HG03039 (cell line): ENCODE measurements around the gene EMP2.
"Not testable (repeated sequence)": the region's sequence is repeated elsewhere in the genome, so short reads cannot be mapped to it uniquely, and the experiment has no call there.

Source experiments
- ATAC-seq: cut with Tn5 transposase; IDR thresholded peaks from one replicate; pipeline ENCODE4 v1.9.1; 2021; ENCODE audit warnings: mild to moderate bottlenecking, moderate library complexity; ENCODE audit not compliant: unreplicated experiment

EMP2 gene

DNA sequence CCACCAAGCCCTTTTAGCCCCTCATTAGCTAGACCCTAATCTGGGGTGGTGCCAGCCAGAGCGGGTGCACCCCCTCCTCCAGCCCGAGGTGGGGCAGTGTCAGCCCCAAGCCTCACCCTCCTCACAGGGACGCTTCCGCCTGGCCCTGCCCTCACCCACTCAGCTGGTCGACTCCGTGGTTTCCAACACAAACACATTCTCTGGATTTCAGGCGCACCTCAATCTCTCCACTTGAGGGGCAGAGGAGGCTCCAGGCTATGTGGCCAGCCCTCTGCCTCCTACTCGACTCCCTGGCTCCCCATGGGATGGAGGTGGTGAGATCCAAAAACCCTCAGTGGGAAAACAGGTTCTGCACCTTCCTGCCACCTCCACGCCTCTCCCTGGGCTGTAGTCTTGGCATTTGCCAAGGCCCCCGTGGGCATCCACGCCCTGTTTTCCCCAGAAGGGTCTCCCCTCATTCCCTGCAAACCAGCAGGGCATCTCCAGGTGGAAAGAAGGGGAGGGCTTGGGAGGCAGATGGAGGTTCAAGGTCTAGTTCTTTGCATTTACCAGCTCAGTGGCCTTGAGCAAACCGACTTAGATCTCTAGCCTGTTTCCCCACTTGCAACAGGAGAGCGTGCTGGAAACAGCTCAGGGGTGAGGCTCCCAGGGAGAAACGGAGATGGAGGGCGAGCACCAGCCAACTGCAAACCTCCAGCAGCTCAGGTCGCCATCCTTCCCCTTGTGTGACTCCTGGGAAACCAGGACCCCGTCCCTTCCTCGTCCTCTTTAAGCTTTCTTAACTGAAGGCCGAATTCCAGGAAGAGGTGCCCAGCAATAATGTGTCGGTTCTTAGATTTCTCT is 1.7 kb downstream of the EMP2 start:
- ATAC-seq = no peak

DNA sequence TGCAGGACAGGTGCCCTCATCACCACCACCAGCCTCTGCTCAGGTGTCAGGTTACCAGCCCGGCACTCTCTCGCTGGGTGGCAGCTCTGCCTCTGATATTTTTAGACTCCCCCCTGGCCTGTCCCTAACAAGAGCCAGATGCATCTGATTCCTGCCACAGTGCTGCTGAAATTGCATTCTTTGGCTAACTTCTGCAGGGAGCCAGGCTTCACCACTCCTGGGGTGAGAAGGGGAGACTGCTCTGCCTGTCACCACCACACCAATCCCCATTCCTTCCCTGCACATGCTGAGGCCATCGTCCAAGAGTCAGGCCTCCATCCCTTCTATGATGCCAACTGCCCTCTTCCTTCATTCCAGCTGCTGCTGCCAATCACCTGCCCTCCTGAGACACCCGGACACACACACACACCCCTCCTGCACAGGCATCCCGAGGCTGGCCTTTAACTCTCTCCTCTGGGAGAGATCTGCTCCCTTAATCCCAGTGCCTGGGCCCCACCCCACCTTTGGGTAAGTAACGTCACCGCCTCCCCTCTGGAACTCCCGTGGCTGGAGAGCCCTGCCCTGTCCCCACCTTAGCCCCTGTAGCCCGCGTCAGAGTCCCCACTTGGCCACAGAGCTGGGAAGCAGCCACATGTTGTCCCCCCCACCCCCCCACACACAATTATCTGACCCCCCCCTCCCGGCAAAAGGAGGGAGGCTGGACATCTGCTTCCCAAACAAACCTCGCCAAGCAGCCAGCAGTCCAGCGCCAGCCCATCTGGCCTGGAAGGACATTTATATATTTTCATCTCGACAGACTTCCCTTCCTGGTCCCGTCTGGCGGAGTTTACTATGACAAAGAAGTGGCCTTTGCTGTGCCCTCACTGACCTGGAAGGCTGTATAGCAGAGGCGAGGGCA is 2.8 kb downstream of the EMP2 start:
- no peak for ATAC-seq

DNA sequence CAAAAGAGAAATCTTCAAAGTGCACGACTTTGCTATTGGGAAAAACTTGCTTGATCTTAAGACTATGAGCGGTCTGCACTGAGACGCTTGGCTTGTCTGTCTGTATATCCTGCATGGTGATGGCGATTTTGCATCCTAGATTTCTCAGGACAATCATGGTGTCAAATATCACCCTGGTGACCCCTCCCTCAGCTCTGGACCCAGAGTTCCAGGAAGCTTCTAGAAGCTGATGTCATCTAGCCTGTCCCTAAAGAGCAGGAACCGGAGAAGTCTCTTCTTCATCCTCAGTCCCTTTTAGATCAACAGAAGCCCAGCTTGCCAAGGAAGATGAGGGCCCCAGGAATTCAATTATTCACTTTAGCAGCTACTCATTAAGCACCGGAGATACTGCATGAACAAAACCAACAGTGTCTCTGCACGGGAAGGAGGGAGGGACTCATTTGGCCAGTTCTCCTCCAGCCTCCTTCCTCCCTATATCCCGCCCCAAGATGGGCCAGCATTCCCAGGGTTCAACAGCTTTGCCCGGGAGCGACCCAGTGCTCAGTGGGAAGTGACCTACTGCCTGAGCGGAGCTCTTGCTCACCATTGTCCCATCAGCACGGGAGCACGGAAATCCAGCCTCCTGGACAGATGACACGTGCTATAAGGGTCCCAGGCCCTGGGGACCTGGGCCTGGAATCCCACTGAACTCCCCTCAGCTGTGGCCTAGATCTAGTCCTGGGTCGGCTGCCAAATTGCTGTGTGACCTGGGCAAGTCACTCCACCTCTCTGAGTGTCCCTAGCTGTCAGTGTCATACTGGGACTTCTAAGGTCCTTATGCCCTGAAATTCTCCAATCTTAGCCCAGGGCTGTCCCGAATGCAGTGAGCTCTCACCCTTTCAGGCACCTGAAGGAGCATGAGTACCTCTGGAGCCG is 3.8 kb downstream of the EMP2 start:
- no peak for ATAC-seq

DNA sequence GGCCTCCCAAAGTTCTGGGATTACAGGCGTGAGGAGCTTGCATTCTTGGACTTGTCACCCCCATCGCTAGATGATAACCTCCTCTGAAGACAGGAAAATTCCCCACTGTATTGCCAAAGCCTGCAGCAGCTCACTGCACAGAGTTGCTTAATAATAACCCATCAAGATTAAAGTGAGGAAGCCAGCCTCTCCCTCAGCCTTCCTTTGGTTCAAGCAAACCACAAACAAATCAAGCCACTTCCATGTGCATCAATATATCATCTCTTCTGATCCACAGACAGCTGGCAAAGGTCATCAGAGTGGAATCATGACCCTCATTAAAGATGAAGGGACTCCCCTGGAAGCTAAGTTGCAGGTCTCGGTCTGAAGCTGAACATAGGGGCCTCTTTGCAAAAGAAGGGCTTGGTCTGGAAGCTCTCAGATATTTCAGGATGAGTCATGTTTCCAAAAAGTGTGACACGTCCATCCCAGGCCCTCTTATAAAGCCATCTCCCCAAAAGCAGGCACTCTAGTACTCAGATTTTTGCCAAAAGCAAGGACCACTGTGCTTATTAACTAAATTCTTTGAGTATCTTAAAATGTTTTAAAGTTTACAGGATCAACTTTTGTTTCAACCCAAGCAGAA is 4.8 kb downstream of the EMP2 start:
- ATAC-seq = no peak

DNA sequence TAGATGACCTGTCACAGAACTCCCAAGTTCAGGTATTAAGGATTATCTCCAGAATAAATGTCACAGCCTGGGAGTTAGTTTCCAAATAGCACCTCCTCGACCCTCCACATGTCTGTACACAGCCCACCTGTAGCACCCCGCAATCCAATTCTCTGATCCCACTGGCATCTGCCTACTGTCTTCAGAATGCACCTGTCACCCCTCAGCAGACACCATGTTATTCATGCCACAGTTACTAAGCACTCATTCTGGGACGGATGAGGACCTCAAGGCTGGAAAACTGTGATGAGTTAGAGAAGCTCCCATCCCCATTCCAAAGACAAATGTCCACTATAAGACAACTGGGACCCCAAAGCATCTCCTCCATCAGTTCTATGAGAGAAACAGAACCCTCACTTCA is 7.8 kb downstream of the EMP2 start:
- no peak for ATAC-seq

DNA sequence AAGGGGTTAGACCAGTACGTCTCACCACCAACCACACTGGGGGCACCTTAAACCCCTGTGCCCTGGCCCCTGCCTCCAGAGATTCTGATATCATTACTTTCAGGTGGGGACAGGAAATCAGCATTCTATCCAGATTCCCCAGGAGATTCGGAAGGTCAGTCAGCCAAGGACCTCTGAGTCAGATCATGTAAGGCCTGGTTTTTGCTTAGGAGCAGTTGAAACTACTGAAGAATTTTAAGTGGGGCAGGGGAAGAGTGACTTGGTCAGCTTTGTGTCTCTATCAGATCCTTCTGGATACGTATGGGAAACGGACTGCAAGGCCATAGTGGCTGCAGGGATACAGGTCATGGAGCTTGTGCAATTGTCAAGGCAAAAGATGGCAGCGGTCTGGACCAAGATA is 9.0 kb downstream of the EMP2 start:
- no peak for ATAC-seq

DNA sequence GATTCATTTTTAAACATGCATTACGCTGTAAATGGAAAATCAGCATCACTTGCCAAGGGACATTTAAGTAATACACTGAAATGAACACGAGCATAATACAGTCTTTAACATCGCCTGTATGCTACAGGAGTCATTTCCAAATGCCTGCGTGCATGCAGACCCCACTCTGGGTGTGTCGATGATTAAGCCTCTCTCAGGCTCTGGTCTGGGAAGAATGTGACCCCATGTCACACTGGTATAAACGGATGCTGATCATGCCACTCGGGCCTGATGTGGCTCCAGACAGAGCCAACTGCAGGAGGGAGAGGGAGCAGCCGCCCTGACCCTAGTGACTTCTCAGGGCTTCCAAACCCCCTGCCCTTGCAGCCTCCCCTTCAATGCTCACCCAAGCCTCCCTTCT is 10.8 kb downstream of the EMP2 start:
- no peak for ATAC-seq

DNA sequence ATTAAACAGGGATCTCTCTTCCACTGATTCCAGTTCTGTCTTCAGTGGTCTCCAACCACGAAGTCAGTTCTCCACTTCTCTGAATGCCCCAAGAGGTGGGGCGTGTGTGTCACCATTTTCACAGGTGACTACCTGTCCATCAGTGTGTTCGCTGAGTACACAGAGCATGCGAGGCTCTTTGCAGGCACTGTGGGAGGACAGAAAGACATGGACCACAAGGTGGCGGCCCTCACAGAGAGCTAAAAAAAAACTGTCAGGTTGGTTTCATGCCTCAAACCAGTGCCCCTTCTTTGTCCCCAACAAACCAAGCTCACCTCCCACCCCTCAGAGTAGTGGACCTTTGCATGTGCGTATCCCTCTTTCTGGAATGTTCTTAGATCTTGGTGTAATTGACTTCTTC is 13.8 kb downstream of the EMP2 start:
- ATAC-seq = no peak

DNA sequence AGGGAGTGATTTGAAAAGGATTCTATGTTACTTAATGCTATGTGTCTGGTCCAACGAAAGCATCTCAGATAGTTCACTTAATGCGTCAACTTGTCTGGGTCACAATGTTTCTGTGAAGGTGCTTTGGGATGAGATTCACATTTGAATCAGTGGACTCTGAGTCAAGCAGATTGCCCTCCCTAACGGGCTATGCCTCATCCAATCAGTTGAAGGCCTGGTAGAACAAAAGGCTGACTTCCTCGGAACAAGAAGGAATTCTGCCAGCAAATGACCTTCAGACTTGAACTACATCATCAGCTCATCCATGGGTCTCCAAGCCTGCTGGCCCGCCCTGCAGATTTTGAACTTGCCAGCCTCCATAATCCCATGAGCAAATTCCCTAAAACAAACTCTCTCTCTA is 15.2 kb downstream of the EMP2 start:
- no peak for ATAC-seq

DNA sequence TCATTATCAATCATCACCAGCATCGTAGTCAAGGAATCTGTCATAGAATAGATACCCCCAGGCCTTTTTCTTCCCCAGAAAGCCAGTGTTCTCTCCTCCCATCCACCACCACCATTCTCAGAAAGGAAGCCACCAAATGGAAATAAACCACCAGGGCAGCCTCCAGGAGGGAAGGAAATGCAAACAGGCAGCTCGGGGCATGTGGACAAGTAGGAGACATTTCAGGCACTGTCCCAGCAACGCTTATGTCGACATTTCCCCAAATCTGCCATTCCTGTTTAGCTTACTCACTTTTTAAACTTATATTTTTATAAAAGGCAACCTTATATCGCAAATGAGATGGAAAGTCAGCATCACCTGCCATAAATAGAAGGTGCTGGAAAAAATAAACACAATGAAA is 15.8 kb downstream of the EMP2 start:
- no peak for ATAC-seq

DNA sequence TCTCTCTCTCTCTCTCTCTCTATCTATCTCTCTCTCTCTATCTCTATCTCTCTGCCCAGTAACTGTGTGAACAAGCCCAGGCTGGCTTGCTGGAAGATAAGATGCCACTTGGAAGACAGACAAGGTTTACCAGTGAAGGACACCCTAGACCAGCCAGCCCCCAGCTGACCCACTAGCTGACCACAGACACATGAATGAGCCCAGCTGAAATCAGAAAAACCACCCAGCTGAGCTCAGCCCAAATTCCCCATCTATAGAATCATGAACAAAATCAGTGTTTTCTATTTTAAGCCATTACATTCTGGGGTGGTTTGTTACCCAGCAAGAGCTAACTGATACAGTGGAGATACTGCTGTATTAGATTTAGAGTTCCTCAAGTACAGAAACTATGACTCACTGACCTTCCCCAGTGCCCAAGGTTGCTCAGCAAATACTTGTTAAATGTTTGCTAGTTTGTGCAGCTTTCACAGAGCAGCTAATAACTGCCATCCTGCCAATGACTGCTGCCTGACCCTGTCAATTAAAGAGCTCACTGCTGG is 18.0 kb downstream of the EMP2 start:
- no peak for ATAC-seq

DNA sequence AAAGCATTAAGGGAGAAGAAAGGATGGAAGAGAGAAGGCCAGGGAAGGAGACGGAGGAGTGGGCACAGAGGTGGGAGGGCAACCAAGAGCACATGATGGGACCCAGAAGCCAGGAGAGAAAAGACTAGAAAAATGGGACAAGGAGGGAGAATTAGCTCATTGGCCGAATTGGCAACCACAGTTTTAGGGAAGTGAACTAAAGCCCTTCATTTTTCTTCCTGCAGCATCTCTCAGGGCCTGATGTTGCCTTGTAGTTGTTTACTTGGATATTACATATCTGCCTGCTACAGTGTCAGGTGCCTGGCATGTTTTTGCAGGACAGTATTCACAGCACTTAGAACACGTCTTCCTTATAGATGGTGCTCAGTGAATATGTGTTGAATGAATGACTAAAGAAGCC is 19.0 kb downstream of the EMP2 start:
- ATAC-seq = no peak

DNA sequence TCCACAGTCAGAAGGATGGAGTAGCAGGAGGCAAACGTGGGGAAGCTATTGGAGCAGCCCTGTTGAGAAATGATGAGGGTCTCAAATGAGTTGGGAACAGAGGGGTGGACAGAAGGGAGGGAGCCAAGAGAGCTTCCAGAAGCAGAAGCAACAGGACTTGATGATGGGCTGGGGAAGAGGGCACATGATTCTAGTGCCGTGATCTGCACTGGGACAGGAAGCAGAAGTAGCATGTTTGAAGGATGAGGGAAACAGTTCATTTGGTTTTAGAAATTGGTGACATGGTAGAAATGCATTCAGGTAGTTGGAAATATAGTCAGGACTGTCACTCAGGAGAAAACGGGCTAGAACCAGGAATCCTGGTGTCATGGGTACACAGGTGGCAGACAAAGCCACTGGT is 19.4 kb downstream of the EMP2 start:
- no peak for ATAC-seq

DNA sequence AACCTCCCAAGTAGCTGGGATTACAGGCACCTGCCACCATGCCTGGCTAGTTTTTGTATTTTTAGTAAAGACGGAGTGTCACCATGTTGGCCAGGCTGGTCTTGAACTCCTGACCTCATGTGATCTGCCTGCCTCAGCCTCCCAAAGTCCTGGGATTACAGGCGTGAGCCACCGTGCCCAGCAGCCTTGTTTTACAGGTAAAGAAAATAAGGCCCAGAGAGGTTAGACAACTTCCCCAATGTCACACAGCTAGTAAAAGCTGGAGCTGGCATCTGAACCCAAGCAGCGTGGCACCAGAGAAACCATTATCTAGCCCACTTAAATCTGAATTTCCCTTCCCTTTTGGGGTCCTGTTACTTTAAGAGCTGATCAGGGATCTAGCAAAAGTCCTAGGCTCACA is 20.6 kb downstream of the EMP2 start:
- ATAC-seq = not testable (repeated sequence)

DNA sequence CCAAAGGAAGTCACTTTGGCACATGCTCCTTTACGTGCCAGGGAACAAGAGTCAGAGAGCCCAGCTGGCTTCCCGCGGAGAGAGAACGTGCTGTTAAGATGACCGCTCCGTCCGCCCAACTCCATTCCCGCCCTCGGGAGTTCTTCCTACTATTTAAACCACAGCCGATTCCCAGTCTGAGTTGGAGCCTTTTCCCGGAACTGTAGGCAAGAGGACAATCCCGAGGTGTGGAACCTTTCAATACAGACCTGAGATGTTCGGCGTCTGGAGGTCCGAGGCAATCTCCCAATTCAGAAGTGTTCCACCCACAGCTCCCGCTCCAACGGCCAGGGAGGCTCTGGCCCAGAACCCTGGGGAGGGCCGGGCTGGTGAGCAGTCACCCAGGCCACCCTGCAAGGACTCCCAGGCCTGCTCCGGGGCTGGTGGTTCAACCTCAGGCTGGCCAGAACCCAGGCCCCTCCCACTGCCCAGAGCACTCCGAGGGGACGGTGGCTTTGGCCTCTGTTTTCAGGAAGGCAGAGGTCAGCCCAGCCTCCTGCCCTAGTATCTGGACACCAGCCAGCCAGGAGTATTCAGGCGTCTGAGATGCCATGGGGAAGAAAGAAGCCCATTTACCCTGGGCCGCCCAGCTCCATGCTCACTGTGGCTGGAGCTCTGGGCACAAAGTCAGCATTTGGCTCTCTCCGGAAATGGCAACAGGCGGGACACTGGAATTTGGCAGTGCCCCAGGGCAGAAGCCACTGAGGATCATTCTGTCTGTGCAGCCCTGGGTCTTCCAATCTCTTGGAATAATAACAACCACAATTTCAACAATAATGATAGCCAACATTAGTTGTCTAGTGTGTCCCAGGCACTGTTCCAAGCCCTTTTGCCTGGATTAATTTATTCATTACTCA is 21.4 kb downstream of the EMP2 start:
- no peak for ATAC-seq

DNA sequence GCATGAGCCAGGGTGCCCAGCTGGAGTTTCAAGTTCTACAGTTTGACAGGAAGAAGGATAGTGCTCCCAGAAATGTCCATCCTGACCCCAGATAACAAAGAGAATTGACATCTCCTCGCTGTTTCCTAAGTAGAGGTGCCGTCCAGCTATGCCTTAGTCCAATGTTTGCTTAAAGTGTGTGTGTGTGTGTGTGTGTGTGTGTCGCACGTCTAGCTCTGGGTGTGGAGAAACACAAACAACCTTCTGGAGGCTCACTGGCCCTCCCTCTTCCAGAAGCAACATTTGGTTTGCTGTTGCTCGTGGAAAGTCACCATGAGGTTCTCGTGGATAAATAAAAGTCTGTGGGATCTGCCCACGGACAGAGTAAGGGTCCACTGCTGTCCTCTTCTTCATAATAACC is 22.1 kb downstream of the EMP2 start:
- ATAC-seq = no peak

DNA sequence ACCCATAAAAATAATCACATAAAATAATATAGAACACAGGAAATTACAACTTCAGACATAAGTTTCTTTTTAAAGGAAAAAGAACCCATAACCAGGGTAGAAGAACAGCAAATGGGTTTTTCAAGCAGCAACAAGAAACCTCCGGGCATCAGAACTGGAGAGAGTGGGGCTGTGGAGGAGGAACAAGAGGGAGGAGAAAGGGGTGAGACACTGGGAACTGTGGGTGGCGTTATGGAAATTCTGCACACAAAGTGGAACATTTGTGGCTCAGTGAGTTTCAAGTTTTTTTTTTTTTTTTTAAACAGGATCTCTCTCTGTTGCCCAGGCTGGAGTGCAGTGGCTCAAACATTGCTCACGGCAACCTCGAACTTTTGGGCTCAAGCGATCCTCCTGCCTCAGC is 22.6 kb downstream of the EMP2 start:
- no peak for ATAC-seq

DNA sequence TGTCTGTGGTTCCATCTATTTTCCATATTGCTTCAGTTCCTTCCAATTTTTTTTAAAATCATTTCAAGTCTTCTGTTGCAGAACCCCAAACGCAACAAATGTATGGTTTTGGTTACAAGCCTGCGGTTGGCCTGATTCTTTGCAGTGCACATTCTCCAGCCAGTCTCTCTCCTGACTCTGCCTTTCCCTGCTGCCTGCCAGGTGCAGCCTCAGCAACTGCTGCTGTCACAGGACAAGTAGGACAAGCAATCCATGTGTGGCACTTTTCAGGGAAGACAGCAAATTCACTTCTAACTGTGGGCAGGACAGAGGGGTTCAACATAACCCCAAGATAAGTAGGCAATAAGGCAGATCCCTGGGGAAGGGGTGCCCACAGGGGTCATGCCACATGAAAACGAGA is 24.2 kb downstream of the EMP2 start:
- ATAC-seq = no peak

DNA sequence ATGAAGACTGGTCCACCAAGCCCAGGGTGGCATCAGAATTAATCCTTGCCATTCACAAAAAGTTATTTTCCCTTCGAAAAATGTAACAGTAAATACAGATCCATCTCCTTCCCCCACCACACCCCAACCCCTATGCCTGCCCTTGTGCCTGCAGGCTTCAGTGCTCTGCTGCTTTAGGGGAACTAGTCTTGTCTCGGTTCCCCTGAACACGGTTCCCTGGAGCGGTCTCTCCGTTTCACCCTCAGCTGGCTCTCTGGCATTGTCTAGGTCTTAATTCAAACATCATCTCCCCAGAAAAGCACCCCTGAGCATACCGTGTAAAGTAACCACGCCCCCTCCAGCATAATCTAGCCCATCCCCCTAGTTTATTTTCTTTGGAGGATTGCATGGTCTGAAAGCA is 25.8 kb downstream of the EMP2 start:
- ATAC-seq = no peak
